OCI-LY3 (cell line): ENCODE results near the gene PACSIN2.

Experiments
- CTCF ChIP-seq: fragments of 200-600, 300-600 bp; sonication (generic); IDR thresholded peaks from 2 replicates; pipeline ENCODE4 v1.5.1; 2014; ENCODE audit warnings: antibody characterized with exemption, low read length, low read depth
- EZH2phosphoT487 ChIP-seq: fragments of 200-600 bp; shearing (Covaris generic); IDR thresholded peaks from 2 replicates; pipeline ENCODE4 v1.6.1; 2018; ENCODE audit warnings: antibody characterized with exemption, mixed run types, low read depth

GRCh38 chr22:43050995-43051394 is 36.0 kb upstream of the PACSIN2 start:
- no peak for TF ChIP-seq CTCF
- TF ChIP-seq EZH2phosphoT487: no peak
